Measurements from ENCODE around the gene ZNF385B. TPM values are rescaled to one million over a fixed set of nuclear protein-coding genes. Genes with fewer than 3 reads are reported as not detected.

The ZNF385B gene
- total RNA-seq, 1 experiment from 2014 or later = 9.3 TPM

DNA sequence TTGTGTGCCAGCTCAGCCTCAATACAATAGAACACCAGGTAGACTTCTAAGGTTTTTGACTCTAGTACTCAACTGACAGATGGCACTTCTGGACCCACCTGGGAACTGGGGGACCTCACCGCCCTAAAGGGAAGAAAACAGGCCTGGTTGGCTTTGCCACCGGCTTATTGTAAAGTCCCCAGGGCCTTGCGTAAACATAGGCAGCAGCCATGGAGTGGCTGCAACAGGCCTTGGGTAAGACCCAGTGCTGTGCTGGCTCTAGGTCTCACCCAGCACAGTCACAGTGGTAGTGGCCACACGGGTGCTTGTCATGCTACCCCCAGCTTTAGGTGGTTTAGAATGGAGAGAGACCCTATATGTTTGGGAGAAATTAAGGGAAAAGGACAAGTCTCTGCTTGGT, 366.1 kb downstream of the ZNF385B start:
- Histone ChIP-seq H3K36me3 (ENCODE audit: control insufficient read depth in 1 of 2, insufficient read depth in 2 of 2, low read length in 2 of 2) (no peaks in the 10 kb centered on the region), H2AFZ (ENCODE audit: low read depth, low read length, poor library complexity, severe bottlenecking) (no peak overlapping the region), H3K9me2 (ENCODE audit: insufficient read depth) (no peaks in the 10 kb centered on the region), H3K9me3 (ENCODE audit: control insufficient read depth in 1 of 2, insufficient read depth in 1 of 2, low read depth in 1 of 2, low read length in 2 of 2) (no peaks in the 10 kb centered on the region), H3K79me2 (ENCODE audit: insufficient read depth, low read length) (no peaks in the 10 kb centered on the region), H3K27ac (ENCODE audit: low read depth, low read length) (no peak overlapping the region), H3K9ac (ENCODE audit: low read length) (no peak overlapping the region), H4K20me1 (ENCODE audit: insufficient read depth) (no peaks in the 10 kb centered on the region), H3K4me1 (ENCODE audit: control insufficient read depth in 1 of 2, insufficient read depth in 2 of 2, low read length in 2 of 2) (no peaks in the 10 kb centered on the region), H3K27me3 (ENCODE audit: insufficient read depth, low read length) (no peaks in the 10 kb centered on the region), H3K4me2 (ENCODE audit: low read length) (no peak overlapping the region), H3K4me3 (replicated peaks in 1 of 2; ENCODE audit: low read depth in 1 of 2, low read length in 2 of 2) (no peak overlapping the region)
- CTCF ChIA-PET = no interaction called here
- ATAC-seq = no peak
- DNase-seq (ENCODE audit: low read depth, low spot score) = no peak
- BruUV-seq (replicated peaks) = no TSS peak
- RAD21 ChIA-PET (ENCODE audit: low non-redundant PET in 1 of 2, low total read pairs in 2 of 2, uncharacterized antibody in 2 of 2, unreplicated experiment in 2 of 2) = no interaction called here
- intact Hi-C loops (cut with micrococcal nuclease) = no loop called here
- POLR2A ChIA-PET = no interaction called here
- TF ChIP-seq CBX3 (IDR thresholded peaks at IDR 0.05; ENCODE audit: low read depth) (no peak), POLR2A (IDR thresholded peaks at IDR 0.05; ENCODE audit: borderline replicate concordance, extremely low read depth, insufficient read depth, insufficient read length) (no peak)

DNA sequence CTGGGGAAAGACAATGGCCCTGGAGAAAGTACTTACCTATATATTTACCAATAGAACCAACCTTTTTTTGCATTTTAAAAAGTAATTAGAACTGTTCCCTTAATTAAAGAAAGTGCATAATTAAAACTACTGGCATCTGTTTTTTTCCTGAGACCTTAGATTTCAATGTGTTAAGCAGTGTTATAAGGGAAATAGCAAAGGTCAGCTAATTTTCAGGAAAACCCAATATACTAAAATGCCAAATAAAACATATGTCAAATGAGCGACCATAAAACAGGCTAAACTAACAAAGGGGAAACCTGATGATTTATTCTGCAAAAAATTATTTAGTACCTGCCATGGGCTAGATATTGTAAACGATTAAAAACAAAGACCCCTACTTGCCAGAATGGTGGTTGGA, 372.8 kb downstream of the ZNF385B start:
- intact Hi-C loops (cut with micrococcal nuclease) = no loop called here
- no peak for ATAC-seq
- CTCF ChIA-PET = no interaction called here

More for the DNA sequence above, 372.8 kb downstream of the ZNF385B start:
- Histone ChIP-seq H3K9me3 (ENCODE audit: control insufficient read depth in 1 of 2, insufficient read depth in 1 of 2, low read depth in 1 of 2, low read length in 2 of 2) (no peaks in the 10 kb centered on the region), H3K79me2 (ENCODE audit: insufficient read depth, low read length) (no peaks in the 10 kb centered on the region), H3K27ac (ENCODE audit: low read depth, low read length) (no peak overlapping the region), H3K36me3 (ENCODE audit: control insufficient read depth in 1 of 2, insufficient read depth in 2 of 2, low read length in 2 of 2) (no peaks in the 10 kb centered on the region), H4K20me1 (ENCODE audit: insufficient read depth) (no peaks in the 10 kb centered on the region), H3K4me1 (ENCODE audit: control insufficient read depth in 1 of 2, insufficient read depth in 2 of 2, low read length in 2 of 2) (no peaks in the 10 kb centered on the region), H3K4me3 (replicated peaks in 1 of 2; ENCODE audit: low read depth in 1 of 2, low read length in 2 of 2) (no peak overlapping the region), H3K27me3 (ENCODE audit: insufficient read depth, low read length) (no peaks in the 10 kb centered on the region), H3K4me2 (ENCODE audit: low read length) (no peak overlapping the region), H2AFZ (ENCODE audit: low read depth, low read length, poor library complexity, severe bottlenecking) (no peak overlapping the region), H3K9ac (ENCODE audit: low read length) (no peak overlapping the region), H3K9me2 (ENCODE audit: insufficient read depth) (0 out of 2 replicates have a peak, but pooled peaks cover 4% of the 10 kb centered on the region)
- POLR2A ChIA-PET = no interaction called here
- no TSS peak for BruUV-seq (replicated peaks)
- RAD21 ChIA-PET (ENCODE audit: low non-redundant PET in 1 of 2, low total read pairs in 2 of 2, uncharacterized antibody in 2 of 2, unreplicated experiment in 2 of 2) = no interaction called here
- TF ChIP-seq SP1 (IDR thresholded peaks at IDR 0.05; ENCODE audit: low read depth) = no peak
- no peak for TF ChIP-seq EZH2 (IDR thresholded peaks at IDR 0.05)
- TF ChIP-seq, protein P1, sequence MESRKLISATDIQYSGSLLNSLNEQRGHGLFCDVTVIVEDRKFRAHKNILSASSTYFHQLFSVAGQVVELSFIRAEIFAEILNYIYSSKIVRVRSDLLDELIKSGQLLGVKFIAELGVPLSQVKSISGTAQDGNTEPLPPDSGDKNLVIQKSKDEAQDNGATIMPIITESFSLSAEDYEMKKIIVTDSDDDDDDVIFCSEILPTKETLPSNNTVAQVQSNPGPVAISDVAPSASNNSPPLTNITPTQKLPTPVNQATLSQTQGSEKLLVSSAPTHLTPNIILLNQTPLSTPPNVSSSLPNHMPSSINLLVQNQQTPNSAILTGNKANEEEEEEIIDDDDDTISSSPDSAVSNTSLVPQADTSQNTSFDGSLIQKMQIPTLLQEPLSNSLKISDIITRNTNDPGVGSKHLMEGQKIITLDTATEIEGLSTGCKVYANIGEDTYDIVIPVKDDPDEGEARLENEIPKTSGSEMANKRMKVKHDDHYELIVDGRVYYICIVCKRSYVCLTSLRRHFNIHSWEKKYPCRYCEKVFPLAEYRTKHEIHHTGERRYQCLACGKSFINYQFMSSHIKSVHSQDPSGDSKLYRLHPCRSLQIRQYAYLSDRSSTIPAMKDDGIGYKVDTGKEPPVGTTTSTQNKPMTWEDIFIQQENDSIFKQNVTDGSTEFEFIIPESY (IDR thresholded peaks at IDR 0.05; ENCODE audit: extremely low read depth, insufficient replicate concordance, low read length) = no peak
- no peak for TF ChIP-seq CEBPB (IDR thresholded peaks at IDR 0.05; ENCODE audit: low read depth)
- TF ChIP-seq POLR2AphosphoS5 (IDR thresholded peaks at IDR 0.05; ENCODE audit: low read depth, low read length) = no peak
- no peak for TF ChIP-seq SRF (IDR thresholded peaks at IDR 0.05; ENCODE audit: low read depth)
- TF ChIP-seq TCF7L2 (IDR thresholded peaks at IDR 0.05; ENCODE audit: borderline replicate concordance, extremely low read depth, insufficient read depth, insufficient read length) = no peak
- no peak for TF ChIP-seq RAD21 (IDR thresholded peaks at IDR 0.05; ENCODE audit: low read depth)
- TF ChIP-seq CBX3 (IDR thresholded peaks at IDR 0.05; ENCODE audit: low read depth) = no peak
- TF ChIP-seq ELF1 (IDR thresholded peaks at IDR 0.05; ENCODE audit: borderline replicate concordance, low read depth) = no peak
- no peak for DNase-seq (ENCODE audit: low read depth, low spot score)

Data from HCT116 (cell line).